HTR-8/SVneo (cell line): Measurements from ENCODE around the gene MRPL1.
A peak's percentile ranks its signal among the peaks of the same experiment; 100 is the strongest.
"Not testable (repeated sequence)": the region's sequence is repeated elsewhere in the genome, so short reads cannot be mapped to it uniquely, and the experiment has no call there.

Experiments
- DNase-seq: peaks from one replicate; pipeline ENCODE4 v3.0.0; 2011; ENCODE audit warnings: low spot score, mixed read lengths; ENCODE audit not compliant: insufficient read length
- FAIRE-seq: peaks from 2 replicates; lab custom pipeline; 2011; peaks lifted over from hg19 to GRCh38; lab: Jason Lieb, UNC

MRPL1 gene

GRCh38 chr4:77911091-77911490, 48.5 kb downstream of the MRPL1 start:
- no peak for DNase-seq
- no peak for FAIRE-seq

DNA sequence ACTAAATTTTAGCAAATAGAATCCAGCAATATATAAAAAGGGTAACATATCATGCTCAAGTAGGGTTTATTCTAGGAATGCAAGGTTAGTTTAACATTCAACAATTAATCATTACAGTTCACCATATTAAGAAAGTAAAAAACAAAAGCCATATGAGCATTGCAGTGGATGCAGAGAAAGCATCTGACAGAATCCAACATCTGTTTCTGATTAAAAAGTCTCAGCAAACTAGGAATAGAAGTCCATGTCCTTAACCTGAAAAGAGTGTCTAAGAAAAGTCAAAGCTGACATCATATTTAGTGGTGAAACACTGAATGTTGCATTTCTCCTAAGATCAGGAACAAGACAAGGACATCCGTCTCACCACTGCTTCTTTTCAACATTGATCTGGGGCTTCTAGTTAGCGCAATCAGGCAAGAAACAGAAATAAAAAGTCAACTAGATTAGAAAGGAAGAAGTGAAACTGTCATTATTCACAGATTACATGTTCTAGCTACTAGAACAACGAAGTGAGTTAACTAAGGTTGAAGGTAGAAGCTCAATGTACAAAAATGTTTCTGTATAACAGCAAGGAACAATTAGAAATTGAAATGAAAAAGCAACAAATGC, 49.3 kb downstream of the MRPL1 start:
- DNase-seq (no peak), FAIRE-seq (no peak)

DNA sequence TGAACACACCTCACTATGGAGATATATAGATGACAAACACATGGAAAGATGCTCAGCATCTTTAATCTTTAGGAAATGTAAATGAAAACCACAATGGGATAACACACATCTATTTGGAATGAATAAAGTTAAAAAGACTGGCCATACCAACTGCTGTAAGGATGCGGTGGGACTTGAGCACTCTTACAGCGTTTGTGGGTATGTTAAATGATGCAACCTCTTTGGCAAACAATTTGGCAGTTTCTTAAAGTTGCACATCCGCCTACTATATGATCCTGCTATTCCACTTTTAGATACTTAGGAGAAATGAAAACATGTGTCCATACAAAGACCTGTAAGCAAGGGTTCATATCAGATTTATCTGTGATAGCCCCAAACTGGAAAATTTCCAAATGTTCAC, 50.7 kb downstream of the MRPL1 start:
- FAIRE-seq (no peak), DNase-seq (no peak)

GRCh38 chr4:77917075-77917474, 54.4 kb downstream of the MRPL1 start:
- no peak for FAIRE-seq
- DNase-seq: no peak

DNA sequence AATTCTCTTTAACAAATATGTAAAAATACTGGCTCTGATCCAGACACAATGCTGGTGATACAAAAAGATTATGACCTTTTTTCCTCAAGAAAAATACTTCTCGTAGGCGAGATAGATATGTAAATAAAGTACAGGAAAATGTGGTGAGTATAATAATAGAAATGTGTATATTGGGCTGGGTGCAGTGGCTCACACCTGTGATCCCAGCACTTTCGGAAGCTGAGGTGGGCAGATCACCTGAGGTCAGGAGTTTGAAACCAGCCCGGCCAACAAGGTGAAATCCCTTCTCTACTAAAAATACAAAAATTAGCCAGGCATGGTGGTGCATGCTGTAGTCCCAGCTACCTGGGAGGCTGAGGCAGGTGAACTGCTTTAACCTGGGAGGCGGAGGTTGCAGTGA, 55.0 kb downstream of the MRPL1 start:
- no peak for FAIRE-seq

GRCh38 chr4:77920371-77920770, 57.7 kb downstream of the MRPL1 start:
- DNase-seq (no peak), FAIRE-seq (no peak)

More for the DNA sequence above, 55.0 kb downstream of the MRPL1 start:
- DNase-seq: no peak

DNA sequence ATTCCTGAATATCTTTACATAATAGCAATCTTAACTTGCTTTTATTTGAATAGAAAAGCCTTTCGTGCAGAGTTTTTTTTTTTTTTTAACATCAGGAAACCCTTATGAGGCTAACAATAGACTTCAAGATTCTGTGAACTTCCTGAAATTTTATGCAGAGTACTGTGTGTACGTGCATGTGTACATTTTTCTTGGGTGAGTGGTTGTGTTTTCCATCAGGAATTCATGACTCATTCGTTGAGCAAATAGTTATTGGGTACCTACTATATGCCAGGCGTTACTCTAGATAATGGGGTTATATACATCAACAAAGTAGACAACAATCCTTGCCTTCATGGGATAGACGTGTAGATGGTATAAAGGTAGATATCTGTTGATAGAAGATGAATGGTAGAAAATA, 59.1 kb downstream of the MRPL1 start:
- FAIRE-seq (no peak), DNase-seq (peak; percentile 49)

DNA sequence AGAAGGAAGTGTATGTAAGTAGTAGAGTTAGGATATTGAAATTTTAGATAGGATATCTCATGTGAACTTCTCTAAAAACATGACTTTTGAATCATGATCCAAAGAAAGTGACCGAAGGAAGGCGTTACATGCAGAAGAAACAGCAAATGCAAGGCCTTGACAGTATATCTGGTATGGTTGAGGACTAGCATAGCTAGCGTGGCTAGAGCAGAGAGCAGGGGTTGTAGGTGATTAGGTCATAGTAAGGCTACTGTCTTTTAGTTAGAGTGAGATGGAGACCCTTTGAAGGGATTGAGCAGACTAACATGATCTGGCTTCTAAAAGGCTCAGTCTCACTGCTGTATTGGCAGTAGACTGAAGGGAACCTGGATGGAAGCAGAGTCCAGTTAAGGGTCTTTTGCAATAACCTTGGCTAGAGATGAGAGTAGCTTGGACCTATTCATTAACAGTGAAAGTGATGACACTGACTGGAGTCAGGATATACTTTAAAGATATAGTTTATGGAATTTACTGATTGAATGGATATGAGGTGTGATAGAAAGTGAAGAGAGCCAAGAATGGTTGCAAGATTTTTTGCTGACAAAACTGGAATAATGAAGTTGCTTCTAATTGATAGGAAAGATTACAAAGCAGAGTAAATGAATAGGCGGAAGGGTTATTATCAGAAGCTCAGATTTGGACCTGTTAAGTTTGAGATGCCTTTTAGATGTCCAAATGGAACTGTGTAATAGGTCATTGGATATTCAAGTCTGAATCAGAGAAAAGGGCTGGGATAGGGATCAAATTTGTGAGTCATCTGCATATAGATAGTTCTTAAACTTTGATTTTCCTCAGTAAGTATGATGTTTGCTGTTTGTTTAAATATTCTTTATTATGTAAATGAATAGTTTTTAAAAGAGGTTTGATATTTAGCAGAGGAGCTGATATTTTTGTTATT, 59.8 kb downstream of the MRPL1 start:
- no peak for FAIRE-seq

DNA sequence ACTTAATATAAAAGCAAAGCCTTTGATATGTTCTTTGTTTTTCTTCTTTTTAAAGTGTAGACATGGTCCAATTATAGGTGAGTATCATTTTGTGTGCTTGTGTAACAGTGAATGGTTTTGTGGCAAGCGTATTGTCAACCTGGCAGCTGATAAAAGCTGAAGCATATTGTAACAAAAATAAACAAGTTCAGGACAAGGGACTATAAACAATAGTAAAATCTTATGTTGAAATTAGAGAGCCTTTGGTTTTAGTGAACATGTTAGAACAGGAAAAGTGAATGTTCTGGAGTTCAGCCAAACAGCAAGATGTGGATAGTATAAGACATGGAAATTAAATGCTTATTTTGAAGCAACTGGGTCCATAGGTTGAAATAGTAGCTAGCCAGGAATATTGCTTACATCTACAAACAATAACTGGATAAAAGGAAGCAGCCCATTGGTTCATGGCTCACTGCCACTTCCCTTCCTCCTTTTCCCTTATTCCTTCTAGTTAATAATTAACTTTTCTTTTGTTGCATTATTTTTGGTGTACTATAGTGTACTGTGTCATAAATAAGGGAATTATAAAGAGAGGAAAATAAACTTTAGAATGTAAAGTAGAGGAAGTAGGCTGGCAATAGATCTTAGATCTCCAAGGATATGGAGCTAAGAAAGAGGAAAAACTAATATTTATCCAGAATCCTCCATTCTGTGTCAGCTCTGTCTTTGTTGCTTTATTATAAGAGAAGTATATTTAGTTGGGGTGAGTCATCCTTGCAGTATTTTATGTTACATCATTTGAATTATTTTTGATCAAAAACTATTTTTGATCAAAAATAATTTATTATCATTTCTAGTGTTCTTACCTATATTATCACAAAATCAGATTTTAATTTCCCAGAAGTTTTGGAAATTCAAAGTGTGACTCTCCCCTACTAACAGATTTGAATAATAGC, 65.6 kb downstream of the MRPL1 start:
- FAIRE-seq: no peak
- no peak for DNase-seq

More for the DNA sequence above, 59.8 kb downstream of the MRPL1 start:
- no peak for DNase-seq

DNA sequence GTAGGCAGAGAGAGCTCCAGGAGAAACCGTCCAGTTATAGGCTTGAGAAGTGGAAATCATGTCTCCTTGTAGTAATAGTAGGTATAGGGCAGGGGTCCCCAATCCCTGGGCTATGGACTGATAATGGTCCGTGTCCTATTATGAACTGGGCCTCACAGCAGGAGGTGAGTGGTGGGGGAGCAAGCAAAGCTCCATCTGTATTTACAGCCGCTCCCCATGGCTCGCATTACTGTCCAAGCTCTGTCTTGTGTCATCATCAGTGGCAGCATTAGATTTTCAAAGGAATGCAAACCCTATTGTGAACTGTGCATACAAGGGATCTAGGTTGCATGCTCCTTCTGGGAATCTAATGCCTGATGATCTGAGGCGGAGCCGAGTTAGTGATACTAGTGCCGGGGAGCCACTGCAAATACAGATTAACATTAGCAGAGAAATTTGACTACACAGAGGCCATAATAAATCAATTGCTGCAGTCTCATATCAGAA, 67.6 kb downstream of the MRPL1 start:
- DNase-seq: no peak
- FAIRE-seq: no peak

DNA sequence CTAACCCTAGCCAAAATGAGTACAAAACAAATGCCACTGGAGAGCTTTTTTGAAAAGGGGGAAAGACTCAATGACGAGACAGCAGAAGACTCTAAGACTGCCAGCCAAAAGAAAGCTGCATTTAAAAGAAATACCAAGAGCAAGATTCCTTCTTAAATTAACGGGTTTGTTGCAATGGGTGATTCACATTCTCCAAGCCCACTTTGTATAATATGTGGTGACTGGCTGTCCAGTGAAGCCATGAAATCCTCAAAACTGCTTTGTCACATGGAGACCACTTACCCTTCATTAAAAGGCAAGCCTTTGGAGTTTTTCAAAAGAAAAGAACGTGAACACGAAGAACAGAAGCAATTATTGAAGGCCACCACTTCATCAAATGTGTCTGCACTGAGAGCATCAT, 68.2 kb downstream of the MRPL1 start:
- FAIRE-seq: no peak
- no peak for DNase-seq

GRCh38 chr4:77931452-77932135, 69.0 kb downstream of the MRPL1 start:
- DNase-seq (no peak), FAIRE-seq (no peak)

GRCh38 chr4:77938560-77938959, 75.9 kb downstream of the MRPL1 start:
- no peak for FAIRE-seq

DNA sequence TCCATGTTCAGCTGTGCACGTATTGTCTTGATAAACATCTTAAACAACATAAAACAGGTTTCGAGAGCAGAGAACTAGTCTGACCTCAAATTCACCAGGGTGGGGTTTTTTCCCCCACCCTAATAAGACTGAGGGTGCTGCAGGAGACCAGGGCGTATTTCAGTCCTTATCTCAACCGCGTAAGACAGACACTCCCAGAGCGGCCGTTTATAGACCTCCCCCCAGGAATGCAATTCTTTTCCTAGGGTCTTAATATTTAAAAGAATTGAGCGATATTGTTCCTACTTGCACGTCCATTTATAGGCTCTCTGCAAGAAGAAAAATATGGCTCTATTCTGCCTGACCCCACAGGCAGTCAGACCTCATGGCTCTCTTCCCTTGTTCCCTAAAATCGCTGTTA, 83.3 kb downstream of the MRPL1 start:
- FAIRE-seq, DNase-seq: not testable (repeated sequence)

More at GRCh38 chr4:77938560-77938959, 75.9 kb downstream of the MRPL1 start:
- no peak for DNase-seq

DNA sequence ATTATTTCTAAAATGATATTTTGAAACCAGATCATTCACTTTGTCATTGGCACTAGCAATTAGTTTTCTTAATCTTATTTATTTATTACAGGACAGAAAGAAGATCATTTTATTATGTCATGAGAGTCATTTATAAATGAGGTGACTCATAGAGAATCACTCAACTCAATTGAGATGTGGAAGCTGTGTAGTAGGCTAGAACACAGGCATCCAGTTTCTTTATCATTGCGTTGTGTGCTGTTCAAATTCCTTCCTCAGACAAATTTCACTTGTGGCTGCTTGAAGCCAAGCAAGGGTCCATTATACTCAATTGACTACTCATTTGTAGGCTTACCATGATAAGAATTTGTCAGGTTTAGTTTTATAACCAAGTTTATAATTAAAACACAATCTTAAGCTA, 87.6 kb downstream of the MRPL1 start:
- DNase-seq (no peak), FAIRE-seq (no peak)

DNA sequence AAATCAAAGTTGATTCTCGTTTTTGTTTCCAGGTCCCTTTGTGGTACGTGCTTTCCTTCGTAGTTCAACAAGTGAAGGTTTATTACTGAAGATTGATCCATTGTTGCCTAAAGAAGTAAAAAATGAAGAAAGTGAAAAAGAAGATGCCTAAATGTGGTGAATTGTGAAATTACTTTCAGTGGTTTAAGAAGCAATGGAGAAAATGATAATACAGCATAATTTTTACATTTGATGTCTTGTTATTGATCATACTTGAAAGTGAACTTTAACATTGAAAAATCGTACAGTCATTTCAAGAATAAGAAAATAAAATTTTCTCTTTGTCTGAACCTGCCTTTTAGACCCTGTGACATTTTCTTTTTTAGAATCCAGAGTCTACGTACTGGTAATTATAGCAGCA, 89.8 kb downstream of the MRPL1 start:
- FAIRE-seq (no peak), DNase-seq (no peak)

GRCh38 chr4:77954690-77955089, 92.1 kb downstream of the MRPL1 start:
- no peak for FAIRE-seq
- DNase-seq: no peak

DNA sequence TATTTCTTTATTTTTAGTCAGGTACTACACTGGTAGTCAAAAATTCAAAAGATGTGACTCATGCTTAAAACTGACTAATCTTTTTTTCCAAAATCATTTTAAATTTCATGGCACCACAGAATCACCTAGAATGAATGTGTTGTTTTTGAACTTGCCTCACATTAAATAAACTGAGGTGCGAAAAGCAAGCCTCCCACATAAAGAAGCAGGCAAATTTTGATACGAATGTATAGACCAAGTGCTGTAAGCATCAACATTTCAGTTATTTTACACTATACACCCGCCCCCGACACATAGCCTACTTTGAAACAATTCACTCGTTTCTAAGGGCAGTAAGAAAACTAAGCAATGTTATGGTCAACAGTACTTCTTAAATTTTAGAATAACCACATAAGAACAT, 94.3 kb downstream of the MRPL1 start:
- no peak for FAIRE-seq
- DNase-seq: no peak

DNA sequence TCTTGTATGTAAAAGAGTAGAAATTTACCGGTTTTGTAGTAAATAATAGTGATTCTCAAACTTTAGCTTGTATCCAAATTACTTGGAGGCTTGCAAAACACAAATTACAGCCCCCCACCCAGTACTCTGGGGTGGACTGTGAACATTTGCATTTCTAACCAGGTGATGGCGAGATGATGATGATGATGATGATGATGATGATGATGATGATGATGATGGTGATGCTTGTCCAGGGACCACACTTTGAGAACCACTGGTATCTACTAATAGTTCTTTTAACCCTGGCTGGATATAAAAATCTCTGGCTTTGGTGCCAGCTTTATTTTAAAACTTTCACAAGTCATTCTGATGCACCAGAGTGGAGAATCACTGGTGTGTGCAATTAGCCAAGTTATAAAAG, 96.3 kb downstream of the MRPL1 start:
- DNase-seq (no peak), FAIRE-seq (no peak)
